A549 (cell line): Measurements from ENCODE around the gene ITPA. TPM values are rescaled to one million over a fixed set of nuclear protein-coding genes. Genes with fewer than 3 reads are reported as not detected.

Experiments used
- ATAC-seq, 2 experiments: fragments of 200-7000 bp in 1 of 2; fragments of >200 bp in 1 of 2; cut with Nextera tagmentation in 1 of 2; cut with Tn5 transposase in 1 of 2; 3 replicates each; pipeline versions ENCODE4 v1.8.0 to v1.9.1; 2018 to 2020; ENCODE audit warnings: mild to moderate bottlenecking in 1 of 2, moderate library complexity in 1 of 2
- CTCF ChIA-PET: fragments of 300-600 bp; sonication (Branson Sonifier 250); formaldehyde crosslinking; extraction: SDS; loops from one replicate; lab custom pipeline; 2021; ENCODE audit warnings: antibody characterized with exemption, inconsistent platforms; lab: Yijun Ruan, JAX
- POLR2A ChIA-PET: fragments of 350-600 bp; formaldehyde crosslinking; extraction: SDS; loops from one replicate; lab custom pipeline; 2021; ENCODE audit warnings: antibody characterized with exemption, inconsistent platforms; lab: Yijun Ruan, JAX
- DNase-seq, 2 experiments: peaks; one replicate each; pipeline versions ENCODE4 v3.0.0 to v3.0.0-alpha.2; 2011 to 2016; ENCODE audit warnings: low read depth in 1 of 2, low spot score in 1 of 2
- FAIRE-seq: peaks from 2 replicates; lab custom pipeline; 2011; peaks lifted over from hg19 to GRCh38; lab: Jason Lieb, UNC
- H3K27ac ChIP-seq, 2 experiments: fragments of >200 bp; sonication (Bioruptor Twin); formaldehyde crosslinking; 3 replicates each; pipeline ENCODE4 v1.5.1; 2016 to 2017
- H3K4me1 ChIP-seq: fragments of >200 bp; sonication (Bioruptor Twin); formaldehyde crosslinking; 3 replicates; pipeline ENCODE4 v1.6.1; 2016
- H3K4me2 ChIP-seq: fragments of >200 bp; sonication (Bioruptor Twin); formaldehyde crosslinking; 3 replicates; pipeline ENCODE4 v1.6.1; 2016
- H3K4me3 ChIP-seq: fragments of >200 bp; sonication (Bioruptor Twin); formaldehyde crosslinking; 3 replicates; pipeline ENCODE4 v1.5.1; 2016
- H3K9me3 ChIP-seq: fragments of >200 bp; sonication (Bioruptor Twin); formaldehyde crosslinking; 3 replicates; pipeline ENCODE4 v1.6.1; 2016
- ATOH8 ChIP-seq: fragments of 250-450 bp; sonication (Bioruptor Pico); IDR thresholded peaks from 2 replicates; pipeline ENCODE4 v1.5.0; 2020; ENCODE audit warnings: low read depth, mild to moderate bottlenecking, moderate library complexity
- EHF ChIP-seq: fragments of 250-450 bp; sonication (Bioruptor Pico); IDR thresholded peaks from 2 replicates; pipeline ENCODE4 v1.5.0; 2020; ENCODE audit warnings: mild to moderate bottlenecking
- FOSL2 ChIP-seq, 2 experiments: fragments of 450-650 bp in 1 of 2; fragments of >200 bp in 1 of 2; sonication (Bioruptor Twin) in 1 of 2; formaldehyde crosslinking; IDR thresholded peaks; 2 replicates each; pipeline versions ENCODE4 v1.5.0 to v1.6.1; 2016 to 2020; ENCODE audit warnings: mild to moderate bottlenecking in 1 of 2, moderate library complexity in 1 of 2
- FOXS1 ChIP-seq: fragments of 250-450 bp; sonication (Bioruptor Pico); IDR thresholded peaks from 2 replicates; pipeline ENCODE4 v1.5.0; 2020; ENCODE audit warnings: mild to moderate bottlenecking, moderate library complexity
- HEYL ChIP-seq: fragments of 250-450 bp; sonication (Bioruptor Pico); IDR thresholded peaks from 2 replicates; pipeline ENCODE4 v1.8.0; 2021; ENCODE audit warnings: mild to moderate bottlenecking, moderate library complexity
- HOXA7 ChIP-seq: fragments of 250-450 bp; sonication (Bioruptor Pico); IDR thresholded peaks from 2 replicates; pipeline ENCODE4 v1.5.0; 2020; ENCODE audit warnings: mild to moderate bottlenecking, moderate library complexity
- KDM1A ChIP-seq: fragments of 200-600 bp; sonication (generic); IDR thresholded peaks from 2 replicates; pipeline ENCODE4 v1.6.1; 2016; ENCODE audit warnings: low read depth, mild to moderate bottlenecking
- MAFK ChIP-seq: fragments of 450-650 bp; IDR thresholded peaks from 2 replicates; pipeline ENCODE4 v1.6.1; 2014; ENCODE audit not compliant: partially characterized antibody
- NPAS2 ChIP-seq: fragments of 250-450 bp; sonication (Bioruptor Pico); IDR thresholded peaks from 2 replicates; pipeline ENCODE4 v1.8.0; 2022; ENCODE audit warnings: mild to moderate bottlenecking, moderate library complexity, borderline replicate concordance
- NR3C1 ChIP-seq: fragments of >200 bp; sonication (Bioruptor Twin); formaldehyde crosslinking; IDR thresholded peaks from 3 replicates; pipeline ENCODE4 v1.6.1; 2017
- POLR2A ChIP-seq: IDR thresholded peaks from 2 replicates; pipeline ENCODE4 v1.6.1; 2012; ENCODE audit warnings: mild to moderate bottlenecking, low read length
- RAD21 ChIP-seq, 2 experiments: fragments of >200 bp in 1 of 2; sonication (Bioruptor Twin) in 1 of 2; formaldehyde crosslinking in 1 of 2; IDR thresholded peaks in 1 of 2; conservative IDR thresholded peaks in 1 of 2; 2 replicates in 1 of 2; 3 replicates in 1 of 2; pipeline ENCODE4 v1.6.1; 2012 to 2018; ENCODE audit warnings: inconsistent platforms in 1 of 2
- REST ChIP-seq: fragments of 200-600 bp; sonication (generic); IDR thresholded peaks from 2 replicates; pipeline ENCODE4 v1.6.1; 2016; ENCODE audit warnings: antibody characterized with exemption, mild to moderate bottlenecking, moderate library complexity
- RFX5 ChIP-seq: fragments of 450-650 bp; IDR thresholded peaks from 2 replicates; pipeline ENCODE4 v1.7.1; 2014; ENCODE audit warnings: antibody characterized with exemption, mild to moderate bottlenecking, moderate library complexity
- SMC3 ChIP-seq: fragments of >200 bp; sonication (Bioruptor Twin); formaldehyde crosslinking; IDR thresholded peaks from 3 replicates; pipeline ENCODE4 v1.6.1; 2018; ENCODE audit warnings: inconsistent platforms
- ZFP36 ChIP-seq: fragments of 450-650 bp; IDR thresholded peaks from 2 replicates; pipeline ENCODE4 v1.6.1; 2014; ENCODE audit warnings: borderline replicate concordance; ENCODE audit not compliant: partially characterized antibody
- WGBS: methylation state at CpG from one replicate; pipeline ENCODE4 v1.1.6; 2017; ENCODE audit errors: missing lambda C conversion rate; 5-methylcytosine and 5-hydroxymethylcytosine counted together
- polyA plus RNA-seq, 4 experiments: library from polyadenylated mRNA; depleted of rRNA in 3 of 4; stranded (reverse); fragments of >200 nt; fragmentation: RNase III in 1 of 4; extraction: RNeasy Plus Mini Kit Qiagen cat#74134 plus additional on column Dnase treatment in 1 of 4; gene quantifications; 2 replicates in 3 of 4; 3 replicates in 1 of 4; pipeline ENCODE4 v1.2.3, GENCODE V29; 2011 to 2017
- TF ChIP-seq, protein P1 (sequence below): fragments of >200 bp; sonication (Bioruptor Twin); formaldehyde crosslinking; IDR thresholded peaks from 3 replicates; pipeline ENCODE4 v1.5.1; 2016
- TF ChIP-seq, protein P2 (sequence below): IDR thresholded peaks from 2 replicates; pipeline ENCODE4 v1.6.1; 2012

ITPA gene
- polyA plus RNA-seq, 2 of the 4 experiments (the other 2 are of a cell fraction): 54.0 to 106 TPM

DNA sequence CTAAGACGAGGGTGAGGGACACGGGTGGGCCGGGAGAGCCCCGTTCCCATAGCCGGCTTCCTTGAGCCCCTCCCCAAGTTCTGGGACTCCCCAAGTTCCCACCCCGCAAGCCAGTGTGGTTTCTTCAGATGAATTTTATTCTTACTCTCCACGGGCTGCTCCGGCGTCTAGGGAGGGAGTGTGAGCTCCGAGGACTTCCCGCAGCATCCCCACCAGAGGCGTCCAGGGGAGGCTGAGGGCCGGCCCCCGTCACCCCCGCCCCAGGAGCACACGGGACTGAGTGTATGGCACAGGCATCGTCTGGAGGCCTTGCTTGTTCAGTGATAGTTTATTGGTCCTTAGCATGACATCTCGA, 39.7 kb downstream of the ITPA start:
- DNase-seq: no peak
- H3K4me2 ChIP-seq: no peak overlapping the region
- peaks cover 8% of the 10 kb centered on the region; the same call in 1 of the 3 replicates for H3K4me1 ChIP-seq
- WGBS: 82% methylated on average over 18 of the region's 18 CpGs
- ChIA-PET CTCF (interaction anchor here (0.7 to 7.6 kb wide), 11 partner anchors 9 to 91 kb away, joined by 3 to 69 read pairs (median 6); partner anchors contain the start of gene SLC4A11), POLR2A (no interaction called here)
- H3K9me3 ChIP-seq: no peaks in the 10 kb centered on the region
- ATAC-seq: no peak
- no peak overlapping the region for H3K4me3 ChIP-seq
- TF ChIP-seq MAFK: no peak
- no peak for TF ChIP-seq SMC3
- no peak for TF ChIP-seq KDM1A
- TF ChIP-seq FOSL2 (IDR thresholded peaks at IDR 0.05): no peak
- TF ChIP-seq FOSL2 (CRISPR knock-in tag; IDR thresholded peaks at IDR 0.05): no peak
- TF ChIP-seq NPAS2: no peak
- TF ChIP-seq FOXS1: no peak
- no peak for TF ChIP-seq ZFP36
- no peak for TF ChIP-seq NR3C1
- TF ChIP-seq ATOH8 (CRISPR knock-in tag): no peak
- no peak for FAIRE-seq
- H3K27ac ChIP-seq: no peak overlapping the region

DNA sequence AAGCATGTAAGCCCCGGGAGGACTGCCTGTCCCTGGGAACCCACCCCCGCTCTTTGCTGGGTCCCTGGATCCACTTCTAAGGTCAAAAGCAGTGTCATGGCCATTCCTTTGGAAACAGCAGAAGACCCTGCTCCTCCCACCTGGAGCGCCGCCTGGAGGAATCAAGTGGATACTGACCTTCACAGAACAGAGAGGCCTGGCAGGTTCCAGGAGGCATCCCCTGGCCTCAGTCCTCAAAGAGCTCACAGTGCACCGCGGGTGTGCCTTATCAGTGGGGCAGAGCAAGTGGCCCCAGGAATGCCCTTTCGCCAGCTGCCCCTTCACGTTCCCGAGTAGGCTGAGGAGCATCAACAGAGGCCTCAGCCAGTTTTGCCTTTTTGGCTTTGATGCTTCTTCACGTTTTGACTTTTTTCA, 40.8 kb downstream of the ITPA start:
- ATAC-seq: peak; percentile 60 to 88
- TF ChIP-seq HEYL (CRISPR knock-in tag) (no peak), POLR2A (no peak), HOXA7 (CRISPR knock-in tag) (no peak), RAD21 (conservative IDR thresholded peaks at IDR 0.05 in 1 of 2, IDR thresholded peaks at IDR 0.05 in 1 of 2) (peak; percentile 32 to 61; a peak in 3 of 5 replicates), RFX5 (no peak), SMC3 (peak; percentile 35; the same call in 1 of the 3 replicates), REST (no peak), EHF (no peak)
- TF ChIP-seq, protein P1, sequence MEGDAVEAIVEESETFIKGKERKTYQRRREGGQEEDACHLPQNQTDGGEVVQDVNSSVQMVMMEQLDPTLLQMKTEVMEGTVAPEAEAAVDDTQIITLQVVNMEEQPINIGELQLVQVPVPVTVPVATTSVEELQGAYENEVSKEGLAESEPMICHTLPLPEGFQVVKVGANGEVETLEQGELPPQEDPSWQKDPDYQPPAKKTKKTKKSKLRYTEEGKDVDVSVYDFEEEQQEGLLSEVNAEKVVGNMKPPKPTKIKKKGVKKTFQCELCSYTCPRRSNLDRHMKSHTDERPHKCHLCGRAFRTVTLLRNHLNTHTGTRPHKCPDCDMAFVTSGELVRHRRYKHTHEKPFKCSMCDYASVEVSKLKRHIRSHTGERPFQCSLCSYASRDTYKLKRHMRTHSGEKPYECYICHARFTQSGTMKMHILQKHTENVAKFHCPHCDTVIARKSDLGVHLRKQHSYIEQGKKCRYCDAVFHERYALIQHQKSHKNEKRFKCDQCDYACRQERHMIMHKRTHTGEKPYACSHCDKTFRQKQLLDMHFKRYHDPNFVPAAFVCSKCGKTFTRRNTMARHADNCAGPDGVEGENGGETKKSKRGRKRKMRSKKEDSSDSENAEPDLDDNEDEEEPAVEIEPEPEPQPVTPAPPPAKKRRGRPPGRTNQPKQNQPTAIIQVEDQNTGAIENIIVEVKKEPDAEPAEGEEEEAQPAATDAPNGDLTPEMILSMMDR: peak; percentile 41
- TF ChIP-seq, protein P2, sequence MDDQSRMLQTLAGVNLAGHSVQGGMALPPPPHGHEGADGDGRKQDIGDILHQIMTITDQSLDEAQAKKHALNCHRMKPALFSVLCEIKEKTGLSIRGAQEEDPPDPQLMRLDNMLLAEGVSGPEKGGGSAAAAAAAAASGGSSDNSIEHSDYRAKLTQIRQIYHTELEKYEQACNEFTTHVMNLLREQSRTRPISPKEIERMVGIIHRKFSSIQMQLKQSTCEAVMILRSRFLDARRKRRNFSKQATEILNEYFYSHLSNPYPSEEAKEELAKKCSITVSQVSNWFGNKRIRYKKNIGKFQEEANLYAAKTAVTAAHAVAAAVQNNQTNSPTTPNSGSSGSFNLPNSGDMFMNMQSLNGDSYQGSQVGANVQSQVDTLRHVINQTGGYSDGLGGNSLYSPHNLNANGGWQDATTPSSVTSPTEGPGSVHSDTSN: no peak
- Histone ChIP-seq H3K27ac (no peak overlapping the region), H3K9me3 (no peaks in the 10 kb centered on the region), H3K4me2 (no peak overlapping the region), H3K4me1 (peaks cover 5% of the 10 kb centered on the region; the same call in 1 of the 3 replicates), H3K4me3 (no peak overlapping the region)
- DNase-seq: peak; percentile 70 to 77
- POLR2A ChIA-PET: no interaction called here
- CTCF ChIA-PET: interaction anchor here (0.6 to 7.6 kb wide), 17 partner anchors 9 to 199 kb away, joined by 3 to 69 read pairs (median 4); partner anchors contain the start of genes ITPA and SLC4A11
- no peak for FAIRE-seq
- WGBS: 36% methylated on average over 10 of the region's 10 CpGs
